OCI-LY1 (cell line): ENCODE data around the gene SAMD13.
A peak's percentile ranks its signal among the peaks of the same experiment; 100 is the strongest.

Experiments
- H2AFZ ChIP-seq: fragments of 200-600 bp; sonication (generic), shearing (Covaris generic); 2 replicates; pipeline ENCODE4 v1.6.0; 2014; ENCODE audit warnings: antibody characterized with exemption, mild to moderate bottlenecking, low read length
- H3F3A ChIP-seq: fragments of 200-600 bp; sonication (generic), shearing (Covaris generic); 2 replicates; pipeline ENCODE4 v1.6.0; 2014; ENCODE audit warnings: mild to moderate bottlenecking, antibody characterized with exemption, low read length, moderate library complexity; ENCODE audit not compliant: insufficient read depth
- H3K27ac ChIP-seq: fragments of 200-600 bp; sonication (generic); 2 replicates; pipeline ENCODE4 v1.5.1; 2014; ENCODE audit warnings: low read length, mixed run types, mild to moderate bottlenecking, low read depth; ENCODE audit not compliant: poor library complexity, severe bottlenecking
- H3K27me3 ChIP-seq: fragments of 200-600 bp; sonication (generic); 2 replicates; pipeline ENCODE4 v1.6.0; 2014; ENCODE audit warnings: antibody characterized with exemption, mild to moderate bottlenecking, low read length, moderate library complexity; ENCODE audit not compliant: insufficient read depth
- H3K36me3 ChIP-seq: fragments of 200-600 bp; sonication (generic); 2 replicates; pipeline ENCODE4 v1.6.1; 2014; ENCODE audit warnings: mild to moderate bottlenecking, antibody characterized with exemption, low read length, moderate library complexity, mixed read lengths; ENCODE audit not compliant: insufficient read depth
- H3K4me1 ChIP-seq: fragments of 200-600 bp; sonication (generic); 2 replicates; pipeline ENCODE4 v1.5.1; 2014; ENCODE audit warnings: mild to moderate bottlenecking, low read length, moderate library complexity; ENCODE audit not compliant: insufficient read depth, severe bottlenecking
- H3K4me2 ChIP-seq: fragments of 200-600 bp; sonication (generic), shearing (Covaris generic); 2 replicates; pipeline ENCODE4 v1.6.1; 2014; ENCODE audit warnings: low read length
- H3K4me3 ChIP-seq: fragments of 200-600 bp; sonication (generic); 2 replicates; pipeline ENCODE4 v1.5.1; 2014; ENCODE audit warnings: low read length, low read depth, mild to moderate bottlenecking, mixed read lengths; ENCODE audit not compliant: poor library complexity, severe bottlenecking
- H3K79me2 ChIP-seq: fragments of 200-600 bp; shearing (Covaris generic); 2 replicates; pipeline ENCODE4 v1.6.1; 2016; ENCODE audit warnings: mixed run types, low read length, mixed read lengths; ENCODE audit not compliant: insufficient read depth
- H3K9ac ChIP-seq: fragments of 200-600 bp; sonication (generic), shearing (Covaris generic); 2 replicates; pipeline ENCODE4 v1.6.1; 2014; ENCODE audit warnings: mild to moderate bottlenecking, low read length, mixed read lengths
- H3K9me2 ChIP-seq: fragments of 200-600 bp; sonication (generic), shearing (Covaris generic); 2 replicates; pipeline ENCODE4 v1.6.1; 2014; ENCODE audit warnings: low read depth, mild to moderate bottlenecking, low read length, mixed read lengths
- H3K9me3 ChIP-seq: fragments of 200-600 bp; shearing (Covaris generic); 2 replicates; pipeline ENCODE4 v1.6.1; 2014; ENCODE audit warnings: low read length, mixed read lengths
- H4K20me1 ChIP-seq: fragments of 200-600 bp; sonication (generic), shearing (Covaris generic); 2 replicates; pipeline ENCODE4 v1.6.0; 2016; ENCODE audit warnings: mild to moderate bottlenecking, low read length; ENCODE audit not compliant: insufficient read depth
- CTCF ChIP-seq: fragments of 200-600 bp; sonication (generic), shearing (Covaris generic); IDR thresholded peaks from 2 replicates; pipeline ENCODE4 v1.5.1; 2017; ENCODE audit warnings: mild to moderate bottlenecking, antibody characterized with exemption, low read length, moderate library complexity, mixed read lengths
- EZH2 ChIP-seq: fragments of 200-600 bp; sonication (generic), shearing (Covaris generic); IDR thresholded peaks from 2 replicates; pipeline ENCODE4 v1.8.0; 2017; ENCODE audit warnings: borderline replicate concordance, mixed run types, mild to moderate bottlenecking, antibody characterized with exemption, low read length, moderate library complexity, mixed read lengths

SAMD13 gene

GRCh38 chr1:84272401-84272800, 29.1 kb upstream of the SAMD13 start:
- Histone ChIP-seq H3K9me3 (peaks cover 6% of the 10 kb centered on the region; the same call in 1 of the 2 replicates), H3K4me2 (peak overlapping the region; percentile 71), H3K27me3 (no peaks in the 10 kb centered on the region), H3K36me3 (no peaks in the 10 kb centered on the region), H3K9ac (peak overlapping the region; percentile 62), H3K9me2 (no peaks in the 10 kb centered on the region), H3K79me2 (no peaks in the 10 kb centered on the region), H4K20me1 (no peaks in the 10 kb centered on the region), H2AFZ (no peak overlapping the region), H3K27ac (peak overlapping the region; percentile 97), H3K4me1 (peaks cover 27% of the 10 kb centered on the region), H3K4me3 (no peak overlapping the region), H3F3A (no peaks in the 10 kb centered on the region)
- no peak for TF ChIP-seq EZH2
- no peak for TF ChIP-seq CTCF

GRCh38 chr1:84277343-84278059, 24.0 kb upstream of the SAMD13 start:
- H4K20me1 ChIP-seq: no peaks in the 10 kb centered on the region
- no peaks in the 10 kb centered on the region for H3K9me2 ChIP-seq
- H3K79me2 ChIP-seq: no peaks in the 10 kb centered on the region
- no peak overlapping the region for H3K27ac ChIP-seq
- no peaks in the 10 kb centered on the region for H3F3A ChIP-seq
- no peak overlapping the region for H3K4me2 ChIP-seq
- no peak overlapping the region for H2AFZ ChIP-seq
- no peaks in the 10 kb centered on the region for H3K27me3 ChIP-seq
- no peak overlapping the region for H3K9ac ChIP-seq
- TF ChIP-seq EZH2 (no peak), CTCF (no peak)
- H3K9me3 ChIP-seq: peaks cover 6% of the 10 kb centered on the region; the same call in 1 of the 2 replicates
- no peak overlapping the region for H3K4me3 ChIP-seq
- H3K4me1 ChIP-seq: peaks cover 7% of the 10 kb centered on the region
- H3K36me3 ChIP-seq: no peaks in the 10 kb centered on the region

GRCh38 chr1:84278905-84279304, 22.6 kb upstream of the SAMD13 start:
- Histone ChIP-seq H3K9ac (no peak overlapping the region), H3K27ac (no peak overlapping the region), H3K27me3 (no peaks in the 10 kb centered on the region), H3F3A (no peaks in the 10 kb centered on the region), H3K9me3 (no peaks in the 10 kb centered on the region), H3K4me3 (no peak overlapping the region), H4K20me1 (no peaks in the 10 kb centered on the region), H3K79me2 (no peaks in the 10 kb centered on the region), H3K36me3 (no peaks in the 10 kb centered on the region), H3K4me1 (no peaks in the 10 kb centered on the region), H2AFZ (no peak overlapping the region), H3K4me2 (no peak overlapping the region), H3K9me2 (no peaks in the 10 kb centered on the region)
- TF ChIP-seq EZH2: no peak
- TF ChIP-seq CTCF: no peak
